ENCODE results near the gene PDGFRB.

PDGFRB gene

DNA sequence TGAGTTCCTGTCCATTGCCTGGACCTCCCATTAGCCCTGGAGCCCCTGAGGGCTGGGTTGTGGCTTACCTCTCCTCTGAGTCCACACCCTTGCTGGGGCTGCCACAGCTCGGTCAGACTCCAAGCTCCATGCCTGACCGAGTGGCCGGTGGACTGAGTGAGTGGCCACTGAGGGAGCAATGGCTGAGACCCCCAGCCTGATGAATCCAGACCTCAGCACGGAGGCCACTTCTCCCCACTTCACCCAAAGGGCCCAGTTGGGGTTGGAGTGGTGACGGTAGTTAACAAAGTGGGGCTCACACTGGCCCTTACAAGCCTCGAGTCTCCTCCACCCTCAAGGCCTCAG is 28.8 kb downstream of the PDGFRB start:
- Histone ChIP-seq H3K4me3 (no peak overlapping the region), H3K9ac (no peak overlapping the region), H4K20me1 (no peaks in the 10 kb centered on the region), H3K27me3 (no peaks in the 10 kb centered on the region), H3K27ac (peak overlapping the region; percentile 35; the same call in 1 of the 2 replicates), H3K4me1 (peaks cover 27% of the 10 kb centered on the region), H3K9me3 (no peaks in the 10 kb centered on the region), H3K36me3 (peaks cover 99% of the 10 kb centered on the region), H3K4me2 (no peak overlapping the region)
- TF ChIP-seq Cebpa-rat (IDR thresholded peaks at IDR 0.05): no peak

DNA sequence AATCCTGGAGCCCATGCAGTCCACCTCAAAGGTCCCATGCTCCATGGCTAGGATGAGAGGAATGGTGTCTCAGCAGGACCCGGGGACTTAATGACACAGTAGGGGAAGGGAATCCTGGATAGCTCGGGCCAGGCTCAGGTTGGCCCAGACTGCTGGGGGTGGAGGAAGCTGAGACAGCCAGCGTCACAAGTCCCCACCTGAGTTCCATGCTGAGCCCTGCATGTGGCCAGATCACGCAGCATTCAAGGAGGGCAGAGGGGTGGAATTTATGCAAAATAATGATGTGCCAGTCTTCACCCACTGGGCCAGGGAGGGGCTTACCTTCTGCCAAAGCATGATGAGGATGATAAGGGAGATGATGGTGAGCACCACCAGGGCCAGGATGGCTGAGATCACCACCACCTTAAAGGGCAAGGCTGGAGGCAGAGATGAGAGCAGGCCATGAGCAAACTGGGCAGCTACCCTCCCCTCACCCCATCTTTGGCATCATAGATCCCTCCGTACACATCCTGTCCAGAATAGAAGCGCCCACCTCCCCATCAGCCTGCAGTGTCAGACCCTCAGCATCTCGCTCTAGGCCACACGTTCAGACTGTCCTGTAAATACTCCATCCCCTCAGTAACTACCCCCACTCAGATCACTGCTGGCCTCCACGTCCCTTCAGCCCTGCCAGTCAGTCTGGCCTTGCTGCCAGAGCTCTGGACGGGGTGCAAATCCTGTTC is 29.3 kb downstream of the PDGFRB start:
- peaks cover 99% of the 10 kb centered on the region for H3K36me3 ChIP-seq
- H3K4me1 ChIP-seq: peaks cover 22% of the 10 kb centered on the region
- no peaks in the 10 kb centered on the region for H3K27me3 ChIP-seq
- no peaks in the 10 kb centered on the region for H4K20me1 ChIP-seq
- H3K4me3 ChIP-seq: no peak overlapping the region
- no peak overlapping the region for H3K9ac ChIP-seq
- H3K27ac ChIP-seq: peak overlapping the region; percentile 35; the same call in 1 of the 2 replicates
- TF ChIP-seq Cebpa-rat (IDR thresholded peaks at IDR 0.05): no peak
- H3K4me2 ChIP-seq: no peak overlapping the region
- no peaks in the 10 kb centered on the region for H3K9me3 ChIP-seq

DNA sequence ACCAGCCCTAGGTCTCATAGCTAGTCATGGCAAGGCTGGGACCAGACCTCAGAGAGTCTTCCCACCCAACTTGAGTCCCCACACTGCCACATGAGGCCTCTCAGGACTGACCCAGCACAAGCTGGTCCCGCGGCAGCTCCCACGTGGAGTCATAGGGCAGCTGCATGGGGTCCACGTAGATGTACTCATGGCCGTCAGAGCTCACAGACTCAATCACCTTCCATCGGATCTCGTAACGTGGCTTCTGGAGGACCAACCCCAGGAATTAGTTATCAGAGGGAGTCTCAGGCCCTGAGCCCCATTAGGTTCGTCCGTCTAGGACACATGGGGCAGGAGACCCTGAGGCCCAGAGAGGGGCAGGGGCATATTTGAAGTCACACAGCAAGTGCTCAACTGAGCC is 30.3 kb downstream of the PDGFRB start:
- no peak overlapping the region for H3K27ac ChIP-seq
- H3K9ac ChIP-seq: 0 out of 2 replicates have a peak overlapping the region, but pooled peaks have one; percentile 19
- H3K9me3 ChIP-seq: no peaks in the 10 kb centered on the region
- H3K36me3 ChIP-seq: peaks cover 99% of the 10 kb centered on the region
- H3K4me1 ChIP-seq: peaks cover 11% of the 10 kb centered on the region
- no peaks in the 10 kb centered on the region for H3K27me3 ChIP-seq
- TF ChIP-seq Cebpa-rat (IDR thresholded peaks at IDR 0.05): no peak
- no peaks in the 10 kb centered on the region for H4K20me1 ChIP-seq
- no peak overlapping the region for H3K4me2 ChIP-seq
- no peak overlapping the region for H3K4me3 ChIP-seq

DNA sequence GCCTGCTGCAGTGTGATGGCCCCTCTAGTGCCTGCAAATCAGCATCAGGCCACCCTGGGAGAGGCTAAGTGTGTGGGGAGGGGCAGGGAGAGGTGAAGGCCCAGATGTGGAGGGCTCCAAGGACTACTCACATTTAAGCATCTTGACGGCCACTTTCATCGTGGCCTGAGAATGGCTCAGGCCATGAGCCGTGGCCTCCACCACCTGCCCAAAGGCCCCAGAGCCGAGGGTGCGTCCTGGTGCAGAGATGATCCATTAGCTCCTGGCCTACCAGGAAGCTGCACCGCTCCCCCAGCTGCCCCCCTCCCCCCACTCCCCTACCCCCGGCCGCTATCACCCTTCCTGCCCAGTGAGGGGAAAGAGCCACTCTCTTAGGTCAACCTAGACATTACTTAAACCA is 31.0 kb downstream of the PDGFRB start:
- H3K9ac ChIP-seq: no peak overlapping the region
- 0 out of 2 replicates have a peak overlapping the region, but pooled peaks have one; percentile 13 for H3K27ac ChIP-seq
- TF ChIP-seq Cebpa-rat (IDR thresholded peaks at IDR 0.05): no peak

DNA sequence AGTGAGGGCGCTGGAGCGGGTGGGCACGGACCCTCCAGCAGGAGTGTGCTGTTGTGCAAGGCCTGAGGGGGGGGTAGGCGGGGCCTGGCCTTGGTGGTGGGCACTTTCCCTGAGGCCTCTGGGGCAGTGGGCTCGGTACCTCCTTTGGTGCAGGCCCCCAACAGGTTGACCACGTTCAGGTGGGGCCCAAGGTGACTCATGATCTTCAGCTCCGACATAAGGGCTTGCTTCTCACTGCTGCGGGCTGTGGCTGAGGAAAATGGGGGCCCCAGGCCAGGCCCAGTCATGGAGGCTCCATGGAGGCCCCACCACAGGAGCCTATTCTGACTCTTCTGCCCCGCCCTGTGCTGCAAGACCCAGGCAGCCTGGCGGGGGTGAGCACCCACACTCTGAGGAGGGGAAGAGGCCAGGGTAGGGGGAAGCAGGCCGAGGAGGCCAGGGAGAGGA is 31.5 kb downstream of the PDGFRB start:
- Histone ChIP-seq H3K27me3 (no peaks in the 10 kb centered on the region), H4K20me1 (no peaks in the 10 kb centered on the region), H3K4me3 (no peak overlapping the region), H3K4me2 (no peak overlapping the region), H3K4me1 (peaks cover 8% of the 10 kb centered on the region; the same call in 1 of the 2 replicates), H3K36me3 (peaks cover 99% of the 10 kb centered on the region), H3K27ac (0 out of 2 replicates have a peak overlapping the region, but pooled peaks have one; percentile 13), H3K9me3 (no peaks in the 10 kb centered on the region), H3K9ac (no peak overlapping the region)
- no peak for TF ChIP-seq Cebpa-rat (IDR thresholded peaks at IDR 0.05)

More for the DNA sequence above, 31.0 kb downstream of the PDGFRB start:
- H3K27me3 ChIP-seq: no peaks in the 10 kb centered on the region
- H3K4me3 ChIP-seq: no peak overlapping the region
- peaks cover 8% of the 10 kb centered on the region; the same call in 1 of the 2 replicates for H3K4me1 ChIP-seq
- no peak overlapping the region for H3K4me2 ChIP-seq
- no peaks in the 10 kb centered on the region for H3K9me3 ChIP-seq
- no peaks in the 10 kb centered on the region for H4K20me1 ChIP-seq
- H3K36me3 ChIP-seq: peaks cover 99% of the 10 kb centered on the region

DNA sequence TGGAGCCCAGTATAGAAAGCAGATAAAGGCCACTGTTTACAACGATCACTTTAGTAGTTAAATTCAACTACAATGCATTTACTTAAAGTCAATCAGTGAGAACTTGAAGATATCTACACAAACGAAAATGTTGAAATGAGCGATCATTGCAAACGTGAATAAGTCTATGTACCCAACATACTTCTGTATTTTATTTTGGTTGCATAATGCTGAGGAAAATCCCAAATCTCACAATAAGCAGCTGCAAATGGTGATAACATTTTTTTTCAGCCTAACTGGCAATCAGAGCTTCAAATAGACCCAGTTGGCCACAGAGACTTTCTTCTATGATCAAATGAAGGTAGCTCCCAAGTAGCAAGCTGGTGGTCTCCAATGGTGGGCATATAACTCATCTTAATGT is 32.1 kb downstream of the PDGFRB start:
- Histone ChIP-seq H3K27me3 (no peaks in the 10 kb centered on the region), H4K20me1 (no peaks in the 10 kb centered on the region), H3K27ac (no peak overlapping the region), H3K4me2 (no peak overlapping the region), H3K4me1 (peaks cover 5% of the 10 kb centered on the region; the same call in 1 of the 2 replicates), H3K9ac (no peak overlapping the region), H3K36me3 (peaks cover 99% of the 10 kb centered on the region), H3K9me3 (no peaks in the 10 kb centered on the region), H3K4me3 (no peak overlapping the region)
- no peak for TF ChIP-seq Cebpa-rat (IDR thresholded peaks at IDR 0.05)

DNA sequence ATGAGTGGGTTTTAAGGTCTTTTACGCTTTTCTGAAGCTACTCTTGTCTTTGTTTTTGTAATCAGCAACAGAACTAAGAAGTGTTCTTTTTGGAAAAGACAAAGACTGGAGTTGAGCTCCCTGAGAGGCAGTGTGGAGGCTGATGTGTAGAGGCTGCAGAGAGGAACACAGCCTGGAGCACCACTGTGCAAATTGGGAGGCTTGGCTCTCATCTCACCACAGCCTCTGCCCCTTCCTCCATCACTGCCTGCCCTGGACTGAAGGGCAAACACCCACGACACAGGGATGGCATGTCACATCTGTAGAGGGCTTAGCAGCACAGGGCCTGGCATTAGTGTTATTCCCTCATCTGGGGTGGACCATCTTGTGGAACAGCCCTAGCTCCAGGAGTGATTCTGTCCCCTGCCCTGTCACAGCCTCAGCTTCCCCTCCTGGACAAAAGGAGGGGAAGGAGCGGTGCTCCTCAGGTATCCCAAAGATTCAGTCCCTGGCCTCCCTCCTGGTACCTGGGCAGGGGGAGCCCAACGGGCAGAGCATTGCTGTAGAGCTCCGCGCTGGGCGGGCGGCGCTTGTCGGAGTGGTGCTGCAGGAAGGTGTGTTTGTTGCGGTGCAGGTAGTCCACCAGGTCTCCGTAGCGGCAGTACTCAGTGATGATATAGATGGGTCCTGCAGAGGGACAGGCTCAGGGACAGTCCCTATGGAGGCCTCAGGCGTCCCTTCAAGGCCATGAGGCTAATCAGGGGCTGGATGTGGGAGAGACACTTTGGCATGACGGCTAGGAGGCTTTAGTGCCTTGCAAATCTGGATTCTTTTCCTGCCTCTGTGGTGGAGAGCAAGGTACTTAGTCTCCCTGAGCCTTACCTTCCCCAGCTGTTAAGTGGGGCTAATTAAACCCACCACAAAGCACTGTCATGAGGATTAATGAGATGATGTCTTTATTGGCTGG is 32.8 kb downstream of the PDGFRB start:
- no peaks in the 10 kb centered on the region for H3K4me1 ChIP-seq
- H3K9me3 ChIP-seq: no peaks in the 10 kb centered on the region
- TF ChIP-seq Cebpa-rat (IDR thresholded peaks at IDR 0.05): no peak
- H3K36me3 ChIP-seq: peaks cover 99% of the 10 kb centered on the region
- no peaks in the 10 kb centered on the region for H4K20me1 ChIP-seq
- H3K27me3 ChIP-seq: no peaks in the 10 kb centered on the region
- H3K27ac ChIP-seq: no peak overlapping the region
- no peak overlapping the region for H3K9ac ChIP-seq
- H3K4me2 ChIP-seq: no peak overlapping the region
- H3K4me3 ChIP-seq: no peak overlapping the region

DNA sequence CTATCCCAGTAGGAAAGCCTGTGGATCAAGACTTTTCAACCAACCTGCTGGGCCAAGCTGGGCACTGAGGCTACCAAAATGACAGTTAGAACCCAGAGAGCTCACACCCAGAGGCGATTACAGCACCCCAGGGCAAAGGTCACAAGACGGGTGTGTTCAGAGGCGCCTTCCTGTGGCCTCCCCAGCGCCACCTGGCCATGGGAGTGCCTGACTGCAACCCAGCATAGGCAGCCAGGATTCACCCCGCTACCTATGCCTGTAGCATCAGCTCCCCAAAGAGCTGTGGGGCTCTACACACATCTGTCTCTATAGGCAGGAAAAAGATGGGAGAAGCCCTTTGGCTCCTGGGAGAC is 33.5 kb downstream of the PDGFRB start:
- Histone ChIP-seq H3K36me3 (peaks cover 99% of the 10 kb centered on the region), H3K27ac (no peak overlapping the region)

DNA sequence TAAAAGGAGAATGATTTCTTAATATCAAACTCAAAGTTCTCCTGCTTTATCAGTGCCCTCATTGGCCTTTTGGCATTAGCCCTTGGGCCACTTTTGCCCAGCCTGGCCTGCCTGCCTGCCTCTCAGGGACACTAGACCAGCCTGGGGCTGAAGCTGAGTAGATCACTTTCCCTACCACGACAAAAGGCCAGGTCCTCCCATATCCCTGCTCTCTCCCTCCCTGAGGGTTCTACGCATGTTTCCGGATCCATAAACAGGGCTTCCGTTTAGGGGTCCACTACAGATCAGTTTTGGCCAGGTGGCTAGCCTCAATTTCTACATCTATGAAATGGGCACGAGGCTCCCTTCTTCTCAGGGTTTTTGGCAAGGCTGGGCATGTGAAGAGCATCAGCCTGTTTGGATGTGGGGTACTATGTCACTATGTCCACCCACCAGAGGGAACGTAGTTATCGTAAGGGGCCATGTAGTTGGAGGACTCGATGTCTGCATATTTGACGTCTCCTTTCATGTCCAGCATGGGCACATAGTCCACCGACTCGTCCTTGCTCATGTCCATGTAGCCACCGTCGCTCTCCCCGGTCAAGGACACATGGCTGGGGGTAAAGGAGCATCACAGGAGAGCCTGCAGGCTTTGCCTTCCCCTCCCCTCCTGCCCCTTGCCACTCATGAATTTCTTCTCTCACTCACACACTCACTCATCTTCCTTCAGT is 34.0 kb downstream of the PDGFRB start:
- H3K4me1 ChIP-seq: no peaks in the 10 kb centered on the region
- H3K36me3 ChIP-seq: peaks cover 99% of the 10 kb centered on the region
- no peak overlapping the region for H3K4me3 ChIP-seq
- no peak overlapping the region for H3K4me2 ChIP-seq
- no peak for TF ChIP-seq Cebpa-rat (IDR thresholded peaks at IDR 0.05)
- no peaks in the 10 kb centered on the region for H3K9me3 ChIP-seq
- no peaks in the 10 kb centered on the region for H3K27me3 ChIP-seq
- H4K20me1 ChIP-seq: no peaks in the 10 kb centered on the region
- no peak overlapping the region for H3K27ac ChIP-seq
- H3K9ac ChIP-seq: no peak overlapping the region

More for the DNA sequence above, 33.5 kb downstream of the PDGFRB start:
- H3K9ac ChIP-seq: no peak overlapping the region
- no peak for TF ChIP-seq Cebpa-rat (IDR thresholded peaks at IDR 0.05)
- no peak overlapping the region for H3K4me2 ChIP-seq
- H3K9me3 ChIP-seq: no peaks in the 10 kb centered on the region
- H3K27me3 ChIP-seq: no peaks in the 10 kb centered on the region
- H3K4me3 ChIP-seq: no peak overlapping the region
- H4K20me1 ChIP-seq: no peaks in the 10 kb centered on the region
- no peaks in the 10 kb centered on the region for H3K4me1 ChIP-seq

Data from BLaER1 (cell line).